Measurements from ENCODE around the gene ELP2.

- TF ChIP-seq CTCF (conservative IDR thresholded peaks at IDR 0.05) (no peak), EZH2 (IDR thresholded peaks at IDR 0.05; ENCODE audit: low read depth) (no peak)
Observed at GRCh38 chr18:36186461-36187192, 56.9 kb downstream of the ELP2 start.
